Ovary (tissue), 3 donors: Measurements from ENCODE around the gene ARHGEF19.

Experiments
- CTCF ChIP-seq, 3 donors: fragments of 450-650 bp in 2 of 3; fragments of 200-600 bp in 1 of 3; IDR thresholded peaks; one replicate each; pipeline versions ENCODE4 v1.5.1 to v1.8.0; 2016 to 2022; ENCODE audit warnings: antibody characterized with exemption in 3 of 3, mild to moderate bottlenecking in 1 of 3
- EP300 ChIP-seq: sonication (generic); formaldehyde crosslinking; IDR thresholded peaks from one replicate; pipeline ENCODE4 v1.6.1; 2017; ENCODE audit warnings: antibody characterized with exemption
- POLR2A ChIP-seq: fragments of 450-650 bp; IDR thresholded peaks from one replicate; pipeline ENCODE4 v1.6.1; 2017; ENCODE audit warnings: antibody characterized with exemption, mild to moderate bottlenecking, moderate library complexity
- donor health status: DM: no; HTN: no; CAD: no.

GRCh38 chr1:16229976-16230740 lies 17.7 kb upstream of the ARHGEF19 start:
- TF ChIP-seq CTCF (IDR thresholded peaks at IDR 0.05) = no peak
- TF ChIP-seq POLR2A = no peak
- TF ChIP-seq EP300 = no peak
